Stimulated activated naive B cell treated with anti-CD40 and anti-IgM and Interleukin-4, amounts not matched to agents 10 μg/mL and 1 μg/mL and 100 μg/mL, for 72 hours (primary cell): ENCODE measurements around the gene ABHD6.
"Not testable (repeated sequence)": the region's sequence is repeated elsewhere in the genome, so short reads cannot be mapped to it uniquely, and the experiment has no call there.

Experiments
- ATAC-seq, 2 donors: fragments of 150-1000 bp; cut with Tn5 transposase; replicated peaks; 2 replicates each; pipeline ENCODE4 v1.10.0; 2021; ENCODE audit warnings: moderate library complexity in 1 of 2
- DNase-seq: peaks from one replicate; pipeline ENCODE4 v3.0.0; 2021
- H3K27ac Mint-ChIP-seq: one replicate; pipeline ENCODE4 v1.8.0; 2022; ENCODE audit warnings: mild to moderate bottlenecking, mixed read lengths
- H3K27me3 Mint-ChIP-seq, 2 donors: one replicate each; pipeline ENCODE4 v1.8.0; 2022; ENCODE audit warnings: mixed read lengths in 2 of 2
- H3K36me3 Mint-ChIP-seq, 2 donors: one replicate each; pipeline ENCODE4 v1.8.0; 2022; ENCODE audit warnings: mixed read lengths in 2 of 2, mild to moderate bottlenecking in 1 of 2
- H3K4me1 Mint-ChIP-seq, 2 donors: one replicate each; pipeline ENCODE4 v1.8.0; 2022; ENCODE audit warnings: mixed read lengths in 2 of 2, mild to moderate bottlenecking in 1 of 2
- H3K4me3 Mint-ChIP-seq, 2 donors: one replicate each; pipeline ENCODE4 v1.8.0; 2022; ENCODE audit warnings: mild to moderate bottlenecking in 2 of 2, mixed read lengths in 2 of 2, moderate library complexity in 1 of 2
- H3K9me3 Mint-ChIP-seq, 2 donors: one replicate each; pipeline ENCODE4 v1.8.0; 2022; ENCODE audit warnings: mixed read lengths in 2 of 2, mild to moderate bottlenecking in 1 of 2

ABHD6 gene

DNA sequence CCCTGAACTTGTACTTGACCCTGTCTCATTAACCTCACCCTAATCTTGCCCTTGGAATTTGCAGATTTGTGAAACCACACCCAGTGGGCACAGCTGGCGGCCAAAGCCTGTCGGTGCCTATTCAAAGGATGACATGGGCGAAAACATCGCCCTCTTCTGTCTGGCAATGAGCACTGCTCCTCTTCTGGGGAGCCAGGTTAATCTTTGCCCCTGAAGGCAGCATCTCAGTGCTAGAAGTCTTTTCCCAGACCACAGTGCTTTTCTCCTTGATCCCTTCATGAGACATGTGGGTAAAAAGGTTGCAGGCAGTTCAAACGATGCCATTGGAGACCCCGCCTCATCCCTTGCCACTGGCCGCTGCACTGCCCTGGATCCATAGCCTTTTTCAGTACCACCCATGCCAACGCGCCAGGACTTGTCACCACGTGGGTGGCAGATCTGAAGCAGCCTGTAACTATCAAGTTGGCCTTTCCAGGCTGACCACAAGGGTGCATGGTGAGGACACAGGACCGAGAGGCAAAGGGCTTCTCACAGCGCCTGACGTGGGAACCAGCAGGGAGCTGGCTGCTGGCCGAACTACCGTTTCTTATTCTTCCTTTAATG lies 20.3 kb upstream of the ABHD6 start:
- H3K4me1 Mint-ChIP-seq, result peaks cover 42 to 54% of the 10 kb centered on the region in 2 donors

GRCh38 chr3:58218904-58219303 lies 18.7 kb upstream of the ABHD6 start:
- H3K27me3 Mint-ChIP-seq, result no peaks in the 10 kb centered on the region
- no peak for ATAC-seq
- peak overlapping the region; percentile 45 for H3K27ac Mint-ChIP-seq
- H3K4me1 Mint-ChIP-seq, result peaks cover 40 to 52% of the 10 kb centered on the region in 2 donors
- H3K36me3 Mint-ChIP-seq, result no peaks in the 10 kb centered on the region
- H3K4me3 Mint-ChIP-seq, result peak overlapping the region; percentile 8 to 36
- DNase-seq, result no peak
- no peaks in the 10 kb centered on the region for H3K9me3 Mint-ChIP-seq

More for the DNA sequence above, 20.3 kb upstream of the ABHD6 start:
- ATAC-seq (peak; percentile 34 to 39), DNase-seq (peak; percentile 67)
- H3K27me3 Mint-ChIP-seq, result no peaks in the 10 kb centered on the region
- H3K9me3 Mint-ChIP-seq, result no peaks in the 10 kb centered on the region
- H3K27ac Mint-ChIP-seq, result peak overlapping the region; percentile 72
- H3K36me3 Mint-ChIP-seq, result no peaks in the 10 kb centered on the region
- H3K4me3 Mint-ChIP-seq, result peak overlapping the region; percentile 37 to 69

DNA sequence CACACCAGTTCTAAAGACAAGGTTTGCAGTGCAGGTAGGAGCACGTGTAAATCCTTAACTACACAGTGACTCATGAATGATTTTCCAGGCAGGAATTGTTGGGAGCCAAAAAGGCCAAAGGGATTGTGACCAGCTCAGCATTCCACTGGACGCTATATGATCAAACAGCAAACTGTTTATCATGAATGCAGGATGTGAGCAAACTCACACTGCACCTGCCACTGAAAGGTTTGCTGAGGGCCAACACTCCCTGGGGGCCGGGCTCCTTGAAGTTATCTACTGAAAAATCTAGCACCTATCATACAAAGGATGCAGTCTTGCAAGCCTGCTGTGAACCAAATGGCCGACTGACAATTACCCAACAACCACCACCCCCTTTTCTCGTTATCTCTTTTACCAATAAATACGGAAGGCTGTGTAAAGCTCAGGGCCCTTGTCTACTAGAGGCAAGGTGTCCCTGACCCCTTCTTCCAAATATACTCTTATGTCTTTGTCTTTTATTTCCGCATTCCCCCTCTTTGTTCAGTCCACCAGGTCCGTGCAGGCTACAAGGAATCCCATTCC lies 15.3 kb upstream of the ABHD6 start:
- Mint-ChIP-seq H3K4me1 (peaks cover 16 to 19% of the 10 kb centered on the region in 2 donors), H3K4me3 (no peak overlapping the region), H3K9me3 (no peaks in the 10 kb centered on the region), H3K27me3 (no peaks in the 10 kb centered on the region), H3K36me3 (no peaks in the 10 kb centered on the region), H3K27ac (no peak overlapping the region)
- no peak for DNase-seq
- no peak for ATAC-seq

DNA sequence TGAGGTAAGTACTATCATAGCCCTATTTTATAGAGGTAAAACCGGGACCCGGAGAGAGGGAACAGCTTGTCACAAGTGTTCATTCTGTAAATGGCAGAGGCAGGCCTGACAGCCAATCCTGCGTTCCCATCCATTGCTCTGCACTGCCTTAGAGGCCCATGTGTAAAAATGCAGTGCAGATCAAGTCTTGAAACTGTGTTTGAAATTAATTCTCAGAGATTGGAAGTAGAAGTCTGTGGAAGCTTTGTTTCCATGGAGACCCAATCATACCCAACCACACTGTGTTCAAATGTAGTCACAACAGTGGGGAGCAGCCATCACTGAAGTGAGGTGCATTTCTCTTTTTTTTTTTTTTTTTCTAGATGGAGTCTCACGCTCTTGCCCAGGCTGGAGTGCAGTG lies 13.7 kb upstream of the ABHD6 start:
- Mint-ChIP-seq H3K4me1 (peaks cover 6 to 7% of the 10 kb centered on the region in 2 donors), H3K9me3 (no peaks in the 10 kb centered on the region), H3K4me3 (no peak overlapping the region), H3K36me3 (no peaks in the 10 kb centered on the region), H3K27ac (no peak overlapping the region), H3K27me3 (no peaks in the 10 kb centered on the region)
- DNase-seq, result no peak
- no peak for ATAC-seq

DNA sequence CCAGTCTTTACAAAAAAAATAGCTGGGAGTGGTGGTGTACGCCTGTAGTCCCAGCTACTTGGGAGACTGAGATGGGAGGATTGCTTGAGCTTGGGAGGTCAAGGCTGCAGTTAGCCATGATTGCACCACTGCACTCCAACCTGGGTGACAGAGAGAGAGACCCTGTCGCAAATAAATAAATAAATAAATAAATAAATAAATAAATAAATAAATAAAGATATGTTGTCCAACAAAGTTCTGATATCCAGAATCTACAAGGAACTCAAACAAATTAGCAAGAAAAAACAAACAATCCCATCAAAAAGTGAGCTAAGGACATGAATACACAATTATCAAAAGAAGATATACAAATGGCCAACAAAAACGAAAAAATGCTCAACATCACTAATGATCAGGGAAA lies 9.7 kb upstream of the ABHD6 start:
- peaks cover 17 to 31% of the 10 kb centered on the region in 2 donors for H3K4me1 Mint-ChIP-seq
- H3K36me3 Mint-ChIP-seq, H3K4me3 Mint-ChIP-seq, H3K9me3 Mint-ChIP-seq, DNase-seq, ATAC-seq, H3K27me3 Mint-ChIP-seq, H3K27ac Mint-ChIP-seq: not testable (repeated sequence)

- DNase-seq (no peak), ATAC-seq (no peak)
- Mint-ChIP-seq H3K36me3 (no peaks in the 10 kb centered on the region), H3K4me1 (peaks cover 32 to 50% of the 10 kb centered on the region in 2 donors), H3K27ac (peak overlapping the region; percentile 27), H3K27me3 (no peaks in the 10 kb centered on the region), H3K9me3 (no peaks in the 10 kb centered on the region), H3K4me3 (no peak overlapping the region)
Measured at GRCh38 chr3:58230876-58231552, 6.6 kb upstream of the ABHD6 start.

DNA sequence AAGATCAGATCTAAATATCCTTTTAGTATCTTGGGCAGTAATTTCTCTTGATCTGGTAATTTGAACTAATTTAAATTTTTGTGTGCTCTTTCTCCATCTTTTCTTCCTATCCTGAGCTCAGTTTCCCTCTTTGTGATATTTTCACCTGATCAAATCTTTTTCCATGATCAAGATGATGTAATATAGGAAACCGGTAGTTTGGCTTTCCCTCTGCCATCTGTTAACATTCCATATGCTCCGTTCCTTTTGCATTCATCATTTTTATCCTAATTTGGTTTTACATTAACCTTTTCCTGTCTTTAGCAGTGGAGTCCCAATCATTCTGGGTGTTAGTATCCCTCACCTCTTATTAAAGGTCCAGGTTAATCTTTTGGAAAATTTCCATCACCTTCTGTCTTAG lies 5.9 kb upstream of the ABHD6 start:
- ATAC-seq (no peak), DNase-seq (no peak)
- H3K36me3 Mint-ChIP-seq, result no peaks in the 10 kb centered on the region
- peak overlapping the region; percentile 97 for H3K27ac Mint-ChIP-seq
- H3K9me3 Mint-ChIP-seq, result no peaks in the 10 kb centered on the region
- H3K27me3 Mint-ChIP-seq, result no peaks in the 10 kb centered on the region
- H3K4me1 Mint-ChIP-seq, result peaks cover 36 to 56% of the 10 kb centered on the region in 2 donors
- H3K4me3 Mint-ChIP-seq, result no peak overlapping the region

DNA sequence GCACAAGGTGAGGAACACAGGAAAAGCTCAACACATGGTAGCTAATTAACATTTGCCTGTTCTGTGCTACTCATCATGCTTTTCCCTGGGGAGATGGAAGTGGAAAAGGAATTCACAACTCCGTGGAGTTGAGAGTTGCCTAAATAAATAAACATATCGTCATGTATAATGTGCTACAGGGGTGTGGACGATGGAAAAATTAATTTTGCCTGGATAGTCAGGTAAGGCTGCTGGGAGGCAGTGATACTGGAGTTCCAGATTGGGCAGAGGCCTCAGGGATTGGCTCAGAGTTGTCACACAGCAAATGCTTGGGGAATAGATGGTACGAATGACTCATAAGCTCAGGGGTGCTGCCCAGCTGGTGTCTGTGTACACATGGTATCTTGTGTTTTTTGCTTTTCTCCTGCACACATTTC lies 3.1 kb upstream of the ABHD6 start:
- H3K4me3 Mint-ChIP-seq, result no peak overlapping the region
- peak overlapping the region; percentile 70 for H3K27ac Mint-ChIP-seq
- ATAC-seq (peak in 1 of 2 donors; percentile 17), DNase-seq (no peak)
- H3K4me1 Mint-ChIP-seq, result peaks cover 45 to 73% of the 10 kb centered on the region in 2 donors
- no peaks in the 10 kb centered on the region for H3K9me3 Mint-ChIP-seq
- H3K36me3 Mint-ChIP-seq, result peaks cover 1 to 2% of the 10 kb centered on the region in 2 donors
- H3K27me3 Mint-ChIP-seq, result no peaks in the 10 kb centered on the region

DNA sequence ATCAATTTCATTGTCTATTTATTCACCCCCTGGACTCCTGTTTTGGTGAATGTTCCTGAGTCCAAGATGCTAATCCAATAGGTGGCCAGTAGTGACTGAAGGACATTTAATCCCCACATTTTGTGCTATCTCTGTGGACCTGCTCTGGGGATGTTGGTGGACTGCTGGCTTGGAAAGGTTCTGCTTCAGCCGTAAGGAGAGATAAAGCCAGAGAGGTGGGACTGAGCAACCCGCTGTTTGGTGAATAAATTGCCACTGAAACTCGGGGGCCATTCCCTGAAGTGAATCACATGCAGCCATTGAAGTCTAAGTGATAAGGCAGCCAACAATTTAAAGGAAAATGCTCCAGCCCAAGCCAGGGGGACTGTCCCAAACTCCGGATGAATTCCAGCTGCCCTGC lies 1.6 kb upstream of the ABHD6 start:
- Mint-ChIP-seq H3K9me3 (no peaks in the 10 kb centered on the region), H3K27ac (peak overlapping the region; percentile 91), H3K4me1 (peaks cover 44 to 67% of the 10 kb centered on the region in 2 donors), H3K36me3 (peaks cover 2 to 4% of the 10 kb centered on the region in 2 donors), H3K4me3 (peak overlapping the region; percentile 90 to 96), H3K27me3 (no peaks in the 10 kb centered on the region)
- DNase-seq (no peak), ATAC-seq (no peak)

- Mint-ChIP-seq H3K27ac (peak overlapping the region; percentile 91), H3K4me1 (peaks cover 46 to 68% of the 10 kb centered on the region in 2 donors), H3K4me3 (peak overlapping the region; percentile 90 to 96), H3K9me3 (no peaks in the 10 kb centered on the region), H3K36me3 (peaks cover 6 to 11% of the 10 kb centered on the region in 2 donors), H3K27me3 (no peaks in the 10 kb centered on the region)
- DNase-seq (no peak), ATAC-seq (no peak)
Measured at GRCh38 chr3:58236527-58237237, 910 bp upstream of the ABHD6 start.

DNA sequence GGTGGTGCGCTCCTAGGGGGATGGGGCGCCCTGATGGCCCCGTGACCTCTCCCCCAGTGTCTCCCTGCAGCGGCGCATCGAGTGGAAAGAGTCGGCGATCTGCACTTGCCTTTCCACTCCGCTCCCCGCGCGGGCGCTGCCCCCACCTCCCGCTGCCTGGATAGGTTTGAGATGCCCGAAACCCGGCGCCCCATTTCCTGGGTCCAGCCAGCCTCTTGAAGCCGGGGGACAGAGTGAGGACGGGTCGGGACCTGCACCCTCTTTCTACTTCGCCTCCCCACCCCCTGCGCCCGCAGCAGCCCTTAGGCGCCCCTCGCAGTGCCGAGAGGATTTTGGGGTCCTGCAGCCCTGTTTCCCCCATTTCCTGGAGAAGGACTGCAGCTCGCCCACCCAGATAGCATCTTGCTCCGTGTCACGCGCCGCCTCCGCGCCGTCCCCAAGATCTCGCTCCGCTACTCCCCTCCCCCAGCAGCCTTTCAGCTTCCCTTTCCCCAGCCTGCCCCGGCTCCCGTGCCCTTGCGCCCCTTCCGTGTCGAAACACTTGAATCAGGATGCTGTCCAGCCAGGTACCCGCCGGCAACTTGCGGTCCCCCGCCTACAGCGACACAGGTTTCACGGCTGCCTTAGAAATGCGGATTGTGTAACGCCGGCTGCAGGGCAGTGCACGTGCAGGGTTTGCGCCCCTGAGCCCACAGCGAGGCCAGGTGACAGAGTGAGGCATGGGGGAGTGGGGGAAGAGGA lies 519 bp downstream of the ABHD6 start:
- ATAC-seq (peak; percentile 57 to 60), DNase-seq (no peak)
- Mint-ChIP-seq H3K4me3 (peak overlapping the region; percentile 91 to 96), H3K27ac (peak overlapping the region; percentile 91), H3K36me3 (peaks cover 9 to 20% of the 10 kb centered on the region in 2 donors), H3K27me3 (no peaks in the 10 kb centered on the region), H3K4me1 (peaks cover 41 to 62% of the 10 kb centered on the region in 2 donors), H3K9me3 (no peaks in the 10 kb centered on the region)

GRCh38 chr3:58238830-58239229 lies 1.2 kb downstream of the ABHD6 start:
- H3K27me3 Mint-ChIP-seq, result no peaks in the 10 kb centered on the region
- DNase-seq, result no peak
- H3K4me1 Mint-ChIP-seq, result peaks cover 39 to 55% of the 10 kb centered on the region in 2 donors
- peak overlapping the region; percentile 91 to 96 for H3K4me3 Mint-ChIP-seq
- H3K9me3 Mint-ChIP-seq, result no peaks in the 10 kb centered on the region
- H3K27ac Mint-ChIP-seq, result no peak overlapping the region
- ATAC-seq, result no peak
- peaks cover 9 to 24% of the 10 kb centered on the region in 2 donors for H3K36me3 Mint-ChIP-seq

- H3K4me3 Mint-ChIP-seq, result no peak overlapping the region
- peaks cover 9 to 24% of the 10 kb centered on the region in 2 donors for H3K36me3 Mint-ChIP-seq
- peaks cover 36 to 59% of the 10 kb centered on the region in 2 donors for H3K4me1 Mint-ChIP-seq
- H3K9me3 Mint-ChIP-seq, result no peaks in the 10 kb centered on the region
- DNase-seq (no peak), ATAC-seq (no peak)
- no peaks in the 10 kb centered on the region for H3K27me3 Mint-ChIP-seq
- peak overlapping the region; percentile 75 for H3K27ac Mint-ChIP-seq
Measured at GRCh38 chr3:58241306-58242044, 3.9 kb downstream of the ABHD6 start.
